H1 (cell line): ENCODE measurements around the gene ZNF765. TPM values are rescaled to one million over a fixed set of nuclear protein-coding genes. Genes with fewer than 3 reads are reported as not detected.
A peak's percentile ranks its signal among the peaks of the same experiment; 100 is the strongest.

ENCODE experiments used
- CTCF ChIA-PET: fragments of 300-600 bp; sonication (Branson Sonifier 250); formaldehyde crosslinking; loops from one replicate; lab custom pipeline; 2021; ENCODE audit not compliant: partially characterized antibody; lab: Charles Lee
- POLR2A ChIA-PET: fragments of 300-600 bp; sonication (Branson Sonifier 250); formaldehyde crosslinking; loops from one replicate; lab custom pipeline; 2021; ENCODE audit warnings: inconsistent platforms; ENCODE audit not compliant: partially characterized antibody; lab: Charles Lee
- DNase-seq, 2 experiments: peaks; one replicate each; pipeline versions ENCODE4 v3.0.0 to v3.0.0-alpha.2; 2010 to 2022; ENCODE audit warnings: low spot score in 2 of 2, low read depth in 1 of 2, mixed read lengths in 1 of 2
- FAIRE-seq: peaks from 2 replicates; lab custom pipeline; 2011; peaks lifted over from hg19 to GRCh38; lab: Jason Lieb, UNC
- H2AFZ ChIP-seq: 2 replicates; pipeline ENCODE4 v1.8.1; 2012; ENCODE audit warnings: low read length, inconsistent platforms
- H2AK5ac ChIP-seq: 2 replicates; pipeline ENCODE4 v1.6.1; 2013; ENCODE audit warnings: low read depth, low read length
- H2BK120ac ChIP-seq: replicated peaks from 2 replicates; pipeline ENCODE3; 2013; ENCODE audit warnings: low read depth, low read length, inconsistent platforms
- H2BK12ac ChIP-seq: 2 replicates; pipeline ENCODE4 v1.6.1; 2013; ENCODE audit warnings: low read depth, low read length
- H2BK15ac ChIP-seq: 2 replicates; pipeline ENCODE4 v1.6.1; 2013; ENCODE audit warnings: low read length
- H2BK20ac ChIP-seq: 2 replicates; pipeline ENCODE4 v1.6.1; 2013; ENCODE audit warnings: low read length
- H2BK5ac ChIP-seq: 2 replicates; pipeline ENCODE4 v1.6.1; 2013; ENCODE audit warnings: low read depth, low read length
- H3K14ac ChIP-seq: 2 replicates; pipeline ENCODE4 v1.6.1; 2013; ENCODE audit warnings: inconsistent platforms; ENCODE audit not compliant: insufficient read length
- H3K18ac ChIP-seq: 2 replicates; pipeline ENCODE4 v1.6.1; 2013; ENCODE audit warnings: low read length; ENCODE audit errors: extremely low read depth
- H3K23ac ChIP-seq: 2 replicates; pipeline ENCODE4 v1.6.1; 2013; ENCODE audit warnings: inconsistent platforms; ENCODE audit not compliant: insufficient read length
- H3K23me2 ChIP-seq: 2 replicates; pipeline ENCODE4 v1.6.1; 2013; ENCODE audit warnings: low read depth, low read length
- H3K27ac ChIP-seq: 2 replicates; pipeline ENCODE4 v1.6.1; 2011; ENCODE audit warnings: low read depth, low read length, inconsistent platforms
- H3K27me3 ChIP-seq, 4 experiments: replicated peaks in 1 of 4; 1 replicate in 1 of 4; 2 replicates in 3 of 4; pipeline versions ENCODE4 v1.6.1 to v1.8.1; 2011 to 2013; ENCODE audit warnings: low read length in 3 of 4, mild to moderate bottlenecking in 3 of 4, inconsistent platforms in 2 of 4, mixed read lengths in 2 of 4, moderate library complexity in 1 of 4; ENCODE audit not compliant: control insufficient read depth in 3 of 4, insufficient read depth in 3 of 4; ENCODE audit errors: extremely low read depth in 1 of 4
- H3K36me3 ChIP-seq, 4 experiments: 2 replicates each; pipeline versions ENCODE4 v1.6.1 to v1.8.1; 2011 to 2013; ENCODE audit warnings: mild to moderate bottlenecking in 4 of 4, low read length in 3 of 4, moderate library complexity in 2 of 4, control low read depth in 1 of 4, inconsistent platforms in 1 of 4; ENCODE audit not compliant: insufficient read depth in 4 of 4, control insufficient read depth in 2 of 4
- H3K4ac ChIP-seq: replicated peaks from 2 replicates; pipeline ENCODE3; 2013; ENCODE audit warnings: low read length, low read depth, mixed read lengths, inconsistent platforms; ENCODE audit not compliant: insufficient read length
- H3K4me1 ChIP-seq, 4 experiments: replicated peaks in 1 of 4; 1 replicate in 1 of 4; 2 replicates in 3 of 4; pipeline versions ENCODE4 v1.6.1 to v1.8.1; 2011 to 2013; ENCODE audit warnings: low read length in 3 of 4, inconsistent platforms in 2 of 4, mixed read lengths in 1 of 4; ENCODE audit not compliant: insufficient read depth in 4 of 4, control insufficient read depth in 3 of 4
- H3K4me2 ChIP-seq, 2 experiments: 2 replicates each; pipeline versions ENCODE4 v1.6.1 to v1.8.1; 2011 to 2013; ENCODE audit warnings: low read depth in 2 of 2, low read length in 2 of 2, control low read depth in 1 of 2, inconsistent platforms in 1 of 2, mild to moderate bottlenecking in 1 of 2; ENCODE audit not compliant: insufficient read depth in 1 of 2
- H3K4me3 ChIP-seq, 4 experiments: fragments of 200-600, 300-600 bp in 1 of 4; sonication (generic), shearing (Covaris generic), sonication (Bioruptor Twin) in 1 of 4; 2 replicates each; pipeline versions ENCODE4 v1.5.1 to v1.8.1; 2011 to 2016; ENCODE audit warnings: low read length in 4 of 4, low read depth in 3 of 4, control low read depth in 2 of 4, inconsistent platforms in 2 of 4, mild to moderate bottlenecking in 2 of 4, mixed read lengths in 1 of 4, moderate library complexity in 1 of 4; ENCODE audit not compliant: insufficient read depth in 2 of 4; ENCODE audit errors: extremely low read depth in 1 of 4
- H3K56ac ChIP-seq: replicated peaks from 2 replicates; pipeline ENCODE3; 2013; ENCODE audit warnings: low read depth, mild to moderate bottlenecking, mixed read lengths, low read length, inconsistent platforms; ENCODE audit not compliant: insufficient read length
- H3K79me1 ChIP-seq: 2 replicates; pipeline ENCODE4 v1.6.1; 2013; ENCODE audit warnings: low read depth, low read length, control low read depth
- H3K79me2 ChIP-seq, 2 experiments: 2 replicates each; pipeline versions ENCODE4 v1.6.1 to v1.8.1; 2012 to 2013; ENCODE audit warnings: low read length in 2 of 2, mild to moderate bottlenecking in 2 of 2, inconsistent platforms in 1 of 2; ENCODE audit not compliant: insufficient read depth in 2 of 2, control insufficient read depth in 1 of 2
- H3K9ac ChIP-seq, 4 experiments: replicated peaks in 1 of 4; 1 replicate in 1 of 4; 2 replicates in 3 of 4; pipeline versions ENCODE4 v1.6.1 to v1.8.1; 2011 to 2013; ENCODE audit warnings: low read depth in 3 of 4, low read length in 3 of 4, control low read depth in 2 of 4, mild to moderate bottlenecking in 2 of 4, moderate library complexity in 2 of 4, inconsistent platforms in 1 of 4; ENCODE audit errors: extremely low read depth in 1 of 4
- H3K9me3 ChIP-seq, 2 experiments: 2 replicates each; pipeline versions ENCODE4 v1.6.1 to v1.8.1; 2012 to 2013; ENCODE audit warnings: mild to moderate bottlenecking in 2 of 2, moderate library complexity in 2 of 2, control low read depth in 1 of 2, inconsistent platforms in 1 of 2, low read depth in 1 of 2, low read length in 1 of 2, mixed read lengths in 1 of 2; ENCODE audit not compliant: insufficient read depth in 2 of 2
- H4K20me1 ChIP-seq, 2 experiments: replicated peaks in 1 of 2; 2 replicates each; pipeline versions ENCODE3 to v1.8.1; 2011 to 2013; ENCODE audit warnings: inconsistent platforms in 2 of 2, low read length in 2 of 2, mild to moderate bottlenecking in 1 of 2; ENCODE audit not compliant: insufficient read depth in 2 of 2, control insufficient read depth in 1 of 2
- H4K5ac ChIP-seq: 2 replicates; pipeline ENCODE4 v1.6.1; 2013; ENCODE audit warnings: low read length, low read depth, mixed read lengths, inconsistent platforms; ENCODE audit not compliant: insufficient read length
- H4K8ac ChIP-seq: 2 replicates; pipeline ENCODE4 v1.8.0; 2013; ENCODE audit warnings: mild to moderate bottlenecking, moderate library complexity, low read length, inconsistent platforms; ENCODE audit not compliant: insufficient read depth; ENCODE audit errors: extremely low read depth
- H4K91ac ChIP-seq: replicated peaks from 2 replicates; pipeline ENCODE3; 2013; ENCODE audit warnings: low read length, mixed read lengths, inconsistent platforms; ENCODE audit not compliant: insufficient read length
- CBX5 ChIP-seq: fragments of 300-800, 300-1000 bp; sonication (generic); IDR thresholded peaks from 2 replicates; pipeline ENCODE4 v1.7.1; 2016; ENCODE audit warnings: antibody characterized with exemption, low read length, low read depth
- CBX8 ChIP-seq: fragments of 300-800, 300-1000 bp; sonication (generic); IDR thresholded peaks from 2 replicates; pipeline ENCODE4 v1.7.1; 2016; ENCODE audit warnings: low read depth, low read length, borderline replicate concordance
- CHD1 ChIP-seq: IDR thresholded peaks from 2 replicates; pipeline ENCODE4 v1.6.1; 2012; ENCODE audit warnings: low read depth, low read length, improper control_type of control experiment
- KDM4A ChIP-seq: IDR thresholded peaks from one replicate; pipeline ENCODE4 v1.7.1; 2012; ENCODE audit warnings: low read depth, mild to moderate bottlenecking, moderate library complexity, low read length, inconsistent platforms; ENCODE audit not compliant: severe bottlenecking
- KDM5A ChIP-seq: fragments of 200-600 bp; IDR thresholded peaks from 2 replicates; pipeline ENCODE4 v1.7.1; 2012; ENCODE audit warnings: mild to moderate bottlenecking, low read length, inconsistent platforms, mixed read lengths
- NANOG ChIP-seq: IDR thresholded peaks from 2 replicates; pipeline ENCODE4 v1.6.1; 2011; ENCODE audit warnings: low read length, low read depth, mild to moderate bottlenecking, inconsistent platforms; ENCODE audit not compliant: insufficient read depth, poor library complexity, severe bottlenecking
- RFX5 ChIP-seq: IDR thresholded peaks from 2 replicates; pipeline ENCODE4 v1.6.1; 2011; ENCODE audit warnings: low read depth, low read length, improper control_type of control experiment, borderline replicate concordance
- SIRT6 ChIP-seq: IDR thresholded peaks from one replicate; pipeline ENCODE4 v1.7.1; 2012; ENCODE audit warnings: low read length, inconsistent platforms
- SUZ12 ChIP-seq: fragments of 200-600 bp; sonication (generic); IDR thresholded peaks from 2 replicates; pipeline ENCODE4 v1.6.1; 2012; ENCODE audit warnings: mild to moderate bottlenecking, inconsistent platforms, low read length, moderate library complexity, mixed read lengths
- YY1 ChIP-seq: IDR thresholded peaks from 2 replicates; pipeline ENCODE4 v1.6.1; 2011; ENCODE audit warnings: low read depth, mild to moderate bottlenecking, low read length
- WGBS, 2 experiments: shearing (Covaris generic) in 1 of 2; methylation state at CpG; one replicate each; pipeline versions ENCODE4 v1.1.6 to v1.1.7; 2013 to 2015; ENCODE audit warnings: low lambda C conversion rate in 2 of 2, mixed read lengths in 2 of 2, inconsistent platforms in 1 of 2, low coverage in 1 of 2, missing lambda C conversion rate in 1 of 2; ENCODE audit not compliant: insufficient replicate concordance in 2 of 2, insufficient coverage in 1 of 2, insufficient read length in 1 of 2; ENCODE audit errors: extremely low coverage in 1 of 2, missing lambda C conversion rate in 1 of 2; 5-methylcytosine and 5-hydroxymethylcytosine counted together
- polyA plus RNA-seq, 7 experiments: library from polyadenylated mRNA; depleted of rRNA in 3 of 7; stranded (reverse) in 5 of 7; unstranded in 2 of 7; fragments of >200 nt in 5 of 7; fragments of 200-250 nt in 2 of 7; gene quantifications; 1 replicate in 5 of 7; 2 replicates in 1 of 7; 4 replicates in 1 of 7; pipeline versions ENCODE4 v1.2.1 to v1.2.3, GENCODE V29; 2011 to 2013; ENCODE audit warnings: missing spikeins in 2 of 7, mixed read lengths in 2 of 7
- total RNA-seq: library from RNA; stranded (reverse); fragmentation: NEBNext Ultra II Directional; extraction: Animal tissue kit (Norgen Biotek cat#: 25700); gene quantifications from 2 replicates; pipeline ENCODE4 v1.2.1, GENCODE V29; 2021
- TF ChIP-seq, protein P1 (sequence below): IDR thresholded peaks from 2 replicates; pipeline ENCODE4 v1.6.1; 2011; ENCODE audit warnings: low read length, improper control_type of control experiment

The ZNF765 gene
- total and polyA plus RNA-seq, 2 of the 8 experiments (the other 6 are each of a cell fraction or from before 2014, with no cell fraction given), result 4.5 to 22.3 TPM

DNA sequence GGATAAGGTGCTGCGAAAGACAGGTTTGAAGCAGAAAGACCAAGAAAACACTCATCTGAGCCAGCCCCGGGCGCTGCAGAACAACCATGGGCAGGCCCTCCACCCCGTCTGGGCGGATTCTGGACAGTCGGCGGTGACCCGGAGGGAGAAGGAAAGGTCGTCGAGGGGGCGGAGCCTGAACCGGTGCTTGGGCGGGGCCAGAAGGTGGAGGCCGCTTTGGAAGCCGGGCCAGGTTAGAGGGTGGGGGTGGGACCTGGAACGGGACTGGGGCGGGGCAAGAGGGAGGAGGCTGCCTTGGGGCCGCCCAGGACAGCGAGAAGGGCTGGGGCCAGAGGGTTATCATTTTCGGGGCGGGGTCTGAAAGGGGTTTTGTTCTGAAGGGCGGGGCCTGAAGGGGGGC lies 5.0 kb upstream of the ZNF765 start:
- WGBS, 2 experiments, result 73% methylated on average over 15 of the region's 22 CpGs; no CpG with 5 or more reads in 1 of the 2 experiments
- Histone ChIP-seq H2BK120ac (no peak overlapping the region), H3K23me2 (no peaks in the 10 kb centered on the region; the same call in 1 of the 2 replicates), H3K56ac (no peak overlapping the region), H3K79me2 (no peaks in the 10 kb centered on the region), H2AK5ac (no peak overlapping the region), H2BK20ac (no peak overlapping the region), H4K8ac (0 out of 2 replicates have a peak overlapping the region, but pooled peaks have one; percentile 71), H2BK5ac (0 out of 2 replicates have a peak overlapping the region, but pooled peaks have one; percentile 71), H3K4me1 (peaks cover 0 to 5% (median 0%) of the 10 kb centered on the region in 4 experiments; a peak in 3 of 7 replicates), H4K20me1 (peaks cover 0 to 1% of the 10 kb centered on the region in 2 experiments), H3K9me3 (no peaks in the 10 kb centered on the region), H2AFZ (no peak overlapping the region), H3K36me3 (peaks cover 0 to 6% (median under 1%) of the 10 kb centered on the region in 4 experiments; a peak in 4 of 8 replicates), H3K4me3 (peak overlapping the region in 1 of 4 experiments; percentile 32; a peak in 1 of 8 replicates), H3K27ac (no peak overlapping the region), H3K14ac (no peak overlapping the region), H4K91ac (no peak overlapping the region), H3K4ac (no peak overlapping the region), H3K23ac (no peak overlapping the region), H2BK15ac (no peak overlapping the region), H4K5ac (peak overlapping the region; percentile 4), H3K79me1 (no peaks in the 10 kb centered on the region; the same call in 1 of the 2 replicates), H2BK12ac (0 out of 2 replicates have a peak overlapping the region, but pooled peaks have one; percentile 50), H3K18ac (no peak overlapping the region), H3K4me2 (peak overlapping the region in 1 of 2 experiments; percentile 78; a peak in 2 of 4 replicates), H3K27me3 (no peaks in the 10 kb centered on the region), H3K9ac (peak overlapping the region in 1 of 4 experiments; percentile 54; a peak in 1 of 7 replicates)
- no peak for FAIRE-seq
- peak; percentile 87 for DNase-seq
- ChIA-PET CTCF (interaction anchor here (1.3 to 1.6 kb wide), 3 partner anchors 15 to 35 kb away, joined by 3 to 5 read pairs (median 3); no protein-coding TSS in a partner anchor), POLR2A (interaction anchor here (0.8 to 1.6 kb wide), 3 partner anchors 9 to 58 kb away, joined by 3 to 5 read pairs (median 3); no protein-coding TSS in a partner anchor)
- TF ChIP-seq SIRT6, result no peak
- TF ChIP-seq RFX5, result no peak
- TF ChIP-seq KDM4A, result no peak
- TF ChIP-seq KDM5A, result no peak
- TF ChIP-seq CBX5, result no peak
- TF ChIP-seq CHD1, result no peak
- no peak for TF ChIP-seq NANOG
- TF ChIP-seq, protein P1, sequence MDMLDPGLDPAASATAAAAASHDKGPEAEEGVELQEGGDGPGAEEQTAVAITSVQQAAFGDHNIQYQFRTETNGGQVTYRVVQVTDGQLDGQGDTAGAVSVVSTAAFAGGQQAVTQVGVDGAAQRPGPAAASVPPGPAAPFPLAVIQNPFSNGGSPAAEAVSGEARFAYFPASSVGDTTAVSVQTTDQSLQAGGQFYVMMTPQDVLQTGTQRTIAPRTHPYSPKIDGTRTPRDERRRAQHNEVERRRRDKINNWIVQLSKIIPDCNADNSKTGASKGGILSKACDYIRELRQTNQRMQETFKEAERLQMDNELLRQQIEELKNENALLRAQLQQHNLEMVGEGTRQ, result no peak
- no peak for TF ChIP-seq SUZ12
- TF ChIP-seq YY1, result no peak
- TF ChIP-seq CBX8, result no peak
